NCI-H2171 treated with DMSO at 0.1 percent for 48 hours (cell line): ENCODE data around the gene PRR23A.
"Not testable (repeated sequence)": the region's sequence is repeated elsewhere in the genome, so short reads cannot be mapped to it uniquely, and the experiment has no call there.

Experiments
- DNase-seq: peaks from one replicate; lab custom pipeline; 2025; lab: John Stamatoyannopoulos, UW

PRR23A gene

DNA sequence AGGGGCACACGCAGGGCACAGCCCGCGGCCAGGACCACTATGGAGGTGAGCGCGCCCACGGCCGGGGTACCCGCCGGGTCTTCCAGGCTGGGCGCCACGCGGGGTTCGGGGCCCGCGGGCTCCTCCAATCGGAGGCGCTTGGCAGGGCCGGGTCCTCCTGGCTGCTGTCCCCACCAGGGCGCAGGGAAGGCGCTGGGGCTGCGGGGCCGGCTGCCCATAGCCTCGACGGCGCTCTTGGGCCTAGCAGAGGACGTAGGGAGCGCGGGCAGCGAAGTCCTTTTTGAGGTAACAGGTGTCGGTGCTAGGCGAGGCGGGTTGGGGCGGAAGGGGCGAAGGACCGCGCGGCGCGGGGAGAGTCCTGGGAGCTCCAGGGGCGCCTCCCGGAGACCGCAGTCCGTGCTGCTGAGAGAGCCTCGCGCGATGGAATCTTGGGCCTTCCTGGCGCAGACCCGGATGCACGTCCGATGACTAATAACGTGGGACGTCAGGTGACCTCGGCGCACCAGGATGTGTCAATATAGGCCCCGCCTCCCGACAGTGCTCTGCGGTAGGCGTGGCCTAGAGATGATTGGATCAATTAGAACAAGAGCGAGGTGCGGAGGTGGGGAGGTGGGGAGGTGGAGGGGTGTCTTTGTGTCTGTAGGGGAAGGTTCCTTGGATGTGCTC, at the start of gene PRR23A:
Gene PRR23A (minus strand): TSS at position 218 of the 666 bp plus-strand sequence. CDS start 0 bp downstream, at position 218.
- DNase-seq = no peak

DNA sequence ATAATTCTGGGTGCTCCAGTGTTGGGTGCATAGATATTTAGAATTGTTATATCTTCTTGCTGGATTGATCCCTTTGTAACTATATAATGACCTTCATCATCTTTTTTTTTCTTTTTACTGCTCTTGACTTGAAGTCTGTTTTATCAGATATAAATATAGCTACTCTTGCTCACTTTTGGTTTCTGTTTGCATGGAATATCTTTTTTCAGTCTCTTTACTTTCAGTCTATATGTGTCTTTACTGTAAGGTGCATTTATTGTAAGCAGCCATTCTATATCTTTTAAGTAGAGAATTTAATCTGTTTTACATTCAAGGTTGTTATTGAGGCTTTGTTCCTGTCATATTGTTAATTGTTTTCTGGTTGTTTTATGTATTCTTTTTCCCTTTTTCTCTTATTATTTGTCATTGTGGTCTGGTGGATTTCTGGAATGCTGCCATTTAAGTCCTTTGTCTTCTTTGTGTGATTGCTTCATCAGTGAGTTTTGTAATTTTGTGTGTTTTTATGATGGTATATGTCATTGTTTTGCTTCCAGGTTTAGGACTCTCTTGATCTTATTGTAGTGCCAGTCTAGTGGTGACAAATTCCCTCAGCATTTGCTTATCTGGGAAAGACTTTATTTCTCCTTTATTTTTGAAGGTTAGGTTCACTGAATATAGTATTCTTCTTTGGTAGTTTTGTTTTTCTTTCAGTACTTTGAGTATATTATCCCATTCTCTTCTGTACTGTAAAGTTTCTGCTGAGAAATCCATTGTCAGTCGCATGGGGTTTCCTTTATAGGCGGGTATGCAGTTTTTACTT, 46.9 kb upstream of the PRR23A start:
- no peak for DNase-seq

DNA sequence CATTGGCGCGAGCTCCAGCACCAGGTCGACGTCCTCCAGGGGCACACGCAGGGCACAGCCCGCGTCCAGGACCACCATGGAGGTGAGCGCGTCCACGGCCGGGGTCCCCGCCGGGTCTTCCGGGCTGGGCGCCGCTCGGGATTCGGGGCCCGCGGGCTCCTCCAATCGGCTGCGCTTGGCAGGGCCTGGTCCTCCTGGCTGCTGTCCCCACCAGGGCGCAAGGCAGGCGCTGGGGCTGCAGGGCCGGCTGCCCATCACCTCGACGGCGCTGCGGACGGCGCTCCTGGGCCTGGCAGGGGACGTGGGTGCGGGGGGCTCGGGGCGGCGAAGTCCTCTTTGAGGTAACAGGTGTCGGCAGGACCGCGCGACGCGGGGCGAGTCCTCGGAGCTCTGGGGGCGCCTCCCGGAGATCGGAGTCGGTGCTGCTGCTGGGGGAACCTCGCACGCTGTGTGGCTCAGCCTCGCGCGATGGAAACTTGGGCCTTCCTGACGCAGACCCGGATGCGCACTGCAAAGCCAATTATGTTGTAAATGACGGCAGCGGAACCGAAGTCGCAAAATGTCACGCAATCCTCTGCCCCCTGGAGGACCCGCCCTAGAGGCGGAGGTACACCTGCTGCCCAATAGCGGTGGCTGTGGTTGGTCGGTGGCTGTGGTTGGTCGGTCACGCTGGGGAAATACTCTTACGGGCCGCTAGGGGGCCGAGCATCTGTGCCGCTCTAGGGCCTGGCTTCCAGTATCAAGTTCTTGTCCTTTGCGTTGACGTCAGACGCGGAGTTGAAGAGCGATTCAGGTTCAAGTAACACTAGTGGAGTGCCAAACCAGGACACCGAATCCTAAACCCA, 38.5 kb upstream of the PRR23A start, which contains the start of gene PRR23C:
Gene PRR23C (minus strand): TSS at position 527 of the 845 bp plus-strand sequence. CDS start 272 bp downstream, at position 255.
- no peak for DNase-seq

DNA sequence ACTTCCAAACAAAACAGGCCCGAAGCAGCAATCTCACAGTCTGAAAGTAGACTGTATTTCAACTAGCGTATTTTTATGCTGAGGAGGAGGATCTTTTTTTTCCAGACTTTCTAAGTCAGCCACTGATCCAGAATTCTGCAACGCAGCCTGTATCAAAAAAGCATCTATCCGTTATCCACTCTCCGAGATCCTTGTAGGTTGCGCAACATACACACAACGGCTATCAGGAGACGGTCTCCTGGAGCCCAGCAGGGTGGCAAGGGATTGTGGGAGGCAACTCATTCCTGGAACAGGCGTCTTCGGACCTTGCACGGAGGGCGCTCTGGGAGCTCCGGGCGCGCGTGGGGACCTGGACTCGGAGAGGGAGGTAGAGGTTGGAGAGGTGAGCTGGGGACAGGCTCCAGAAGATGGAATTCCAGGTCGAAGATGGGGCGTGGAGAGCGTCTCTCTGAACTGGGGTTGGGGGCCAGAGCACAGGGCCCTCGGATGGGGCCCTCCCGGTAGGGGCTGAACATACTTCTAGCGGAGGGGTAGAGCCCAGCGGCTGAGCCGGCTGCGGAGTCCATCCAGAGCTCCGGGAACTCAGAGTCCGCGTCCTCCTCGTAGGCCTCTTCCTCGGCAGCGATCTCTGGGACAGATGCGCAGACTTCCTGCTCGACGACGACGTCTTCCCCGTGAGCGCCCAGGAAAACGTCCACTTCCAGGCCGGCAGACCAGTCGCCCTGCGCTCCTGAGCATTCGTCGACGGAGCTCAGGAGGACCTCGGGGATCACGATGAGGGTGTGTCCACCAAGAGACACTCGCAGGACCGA, 37.7 kb upstream of the PRR23A start:
- DNase-seq = no peak

DNA sequence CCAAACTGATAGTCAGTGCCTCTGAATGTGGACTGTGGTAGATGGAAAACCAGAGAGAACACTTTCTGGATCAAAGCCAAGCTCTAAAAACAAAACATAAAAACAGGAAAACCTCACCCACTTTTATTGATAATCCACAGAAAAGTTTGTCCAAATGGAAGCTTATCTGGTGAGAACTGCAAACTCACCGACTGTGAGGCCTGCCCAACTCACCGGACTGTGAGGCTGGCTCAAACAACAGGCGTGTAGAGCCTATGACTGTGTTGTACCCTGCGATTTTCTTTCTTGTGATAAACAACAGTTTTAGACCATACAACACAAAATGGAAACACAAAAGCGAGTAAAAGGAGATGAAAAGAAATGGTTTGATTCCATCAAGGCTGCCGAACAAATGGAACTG, 31.4 kb upstream of the PRR23A start:
- DNase-seq = no peak

DNA sequence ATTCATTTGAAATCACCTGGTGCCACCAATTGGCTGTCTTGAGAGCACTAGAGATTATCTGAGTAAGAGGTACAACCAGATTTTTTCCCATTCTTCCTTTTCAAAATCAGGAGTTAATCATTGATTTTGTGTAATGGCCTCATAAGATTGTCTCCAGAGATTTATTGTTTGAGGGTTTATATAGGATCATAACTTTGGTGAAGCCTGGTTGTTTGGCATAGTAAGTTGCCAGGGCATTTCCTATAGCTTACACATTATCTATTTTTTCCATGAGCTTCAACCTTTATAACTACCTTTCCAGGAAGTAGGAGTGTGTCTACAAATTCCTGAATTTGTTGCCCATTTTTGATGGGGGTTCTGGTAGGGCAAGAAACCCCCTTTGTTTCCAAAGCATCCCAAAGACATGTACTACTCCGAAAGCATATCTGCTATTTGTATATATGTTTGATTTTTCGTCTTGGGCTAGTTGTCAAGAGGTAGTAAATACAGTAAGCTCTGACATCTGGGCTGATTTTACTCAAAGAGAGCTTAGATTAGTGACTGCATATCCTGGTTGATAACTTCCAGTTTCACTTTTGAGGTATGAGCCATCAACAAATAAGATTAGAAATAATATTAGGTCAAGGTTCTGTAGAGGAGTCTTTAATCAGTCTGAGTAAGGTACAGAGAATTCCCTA, 26.4 kb upstream of the PRR23A start:
- DNase-seq = no peak

DNA sequence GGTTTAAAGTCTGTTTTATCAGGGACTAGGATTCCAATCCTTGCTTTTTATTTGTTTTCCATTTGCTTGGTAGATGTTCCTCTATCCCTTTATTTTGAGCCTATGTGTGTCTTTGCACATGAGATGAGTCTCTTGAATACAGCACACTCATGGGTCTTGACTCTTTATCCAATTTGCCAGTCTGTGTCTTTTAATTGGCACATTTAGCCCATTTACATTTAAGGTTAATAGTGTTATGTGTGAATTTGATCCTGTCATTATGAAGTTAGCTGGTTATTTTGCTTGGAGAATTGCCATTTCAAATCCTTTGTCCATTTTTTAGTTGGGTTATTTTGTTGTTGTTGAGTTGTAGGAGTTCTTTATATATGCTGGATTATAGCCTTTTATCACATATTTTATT, 24.5 kb upstream of the PRR23A start:
- not testable (repeated sequence) for DNase-seq

DNA sequence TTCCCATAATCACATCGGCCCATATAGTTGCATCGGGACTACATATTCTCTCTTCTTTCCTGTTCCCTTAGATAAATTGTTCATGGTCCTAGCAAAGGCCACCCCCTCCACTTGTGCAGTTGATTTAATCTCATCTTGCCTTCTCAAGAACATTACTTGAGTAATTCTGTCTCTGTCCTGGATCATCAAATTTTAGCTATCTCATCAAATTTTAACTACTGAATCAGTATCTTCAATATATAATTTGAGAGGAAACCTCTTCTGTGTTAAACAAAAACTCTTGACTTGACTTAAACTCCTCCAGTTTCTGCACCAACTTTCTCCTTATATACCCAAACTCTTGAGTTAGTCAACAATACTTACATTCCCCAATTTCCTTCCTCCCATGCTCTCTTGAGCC, 18.9 kb upstream of the PRR23A start:
- DNase-seq = no peak

DNA sequence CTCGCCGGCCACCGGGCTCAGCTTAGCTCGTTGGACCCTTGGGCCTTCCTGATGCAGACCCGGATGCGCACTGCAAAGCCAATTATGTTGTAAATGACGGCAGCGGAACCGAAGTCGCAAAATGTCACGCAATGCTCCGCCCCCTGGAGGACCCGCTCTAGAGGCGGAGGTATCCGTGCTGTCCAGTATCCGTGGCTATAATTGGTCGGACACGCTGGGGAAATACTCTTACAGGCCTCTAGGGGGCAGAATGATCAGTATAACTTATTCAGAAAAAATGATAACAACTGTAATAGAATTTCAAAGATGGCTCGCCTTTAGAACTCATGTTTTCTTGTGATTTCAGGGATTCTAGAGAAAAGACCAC, 14.8 kb upstream of the PRR23A start, which contains the start of gene PRR23B:
Gene PRR23B (minus strand): TSS at position 59 of the 367 bp plus-strand sequence. CDS start 265 bp downstream, outside the sequence.
- no peak for DNase-seq

DNA sequence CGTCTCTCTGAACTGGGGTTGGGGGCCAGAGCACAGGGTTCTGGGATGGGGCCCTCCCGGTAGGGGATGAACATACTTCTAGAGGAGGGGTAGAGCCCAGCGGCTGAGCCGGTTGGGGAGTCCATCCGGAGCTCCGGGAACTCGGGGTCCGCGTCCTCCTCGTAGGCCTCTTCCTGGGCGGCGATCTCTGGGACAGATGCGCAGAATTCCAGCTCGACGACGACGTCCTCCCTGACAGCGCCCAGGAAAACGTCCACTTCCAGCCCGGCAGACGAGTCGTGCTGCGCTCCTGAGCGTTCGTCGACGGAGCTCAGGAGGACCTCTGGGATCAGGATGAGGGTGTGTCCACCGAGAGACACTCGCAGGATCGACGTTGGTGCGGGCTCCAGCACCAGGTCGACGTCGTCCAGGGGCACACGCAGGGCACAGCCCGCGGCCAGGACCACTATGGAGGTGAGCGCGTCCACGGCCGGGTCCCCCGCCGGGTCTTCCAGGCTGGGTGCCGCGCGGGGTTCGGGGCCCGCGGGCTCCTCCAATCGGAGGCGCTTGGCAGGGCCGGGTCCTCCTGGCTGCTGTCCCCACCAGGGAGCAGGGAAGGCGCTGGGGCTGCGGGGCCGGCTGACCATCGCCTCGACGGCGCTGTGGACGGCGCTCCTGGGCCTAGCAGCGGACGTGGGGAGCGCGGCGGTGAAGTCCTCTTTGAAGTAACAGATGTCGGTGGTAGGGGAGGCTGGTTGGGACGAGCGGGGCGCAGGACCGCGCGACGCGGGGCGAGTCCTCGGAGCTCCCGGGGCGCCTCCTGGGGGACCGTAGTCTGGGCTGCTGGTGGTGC, 14.2 kb upstream of the PRR23A start:
- DNase-seq = no peak

DNA sequence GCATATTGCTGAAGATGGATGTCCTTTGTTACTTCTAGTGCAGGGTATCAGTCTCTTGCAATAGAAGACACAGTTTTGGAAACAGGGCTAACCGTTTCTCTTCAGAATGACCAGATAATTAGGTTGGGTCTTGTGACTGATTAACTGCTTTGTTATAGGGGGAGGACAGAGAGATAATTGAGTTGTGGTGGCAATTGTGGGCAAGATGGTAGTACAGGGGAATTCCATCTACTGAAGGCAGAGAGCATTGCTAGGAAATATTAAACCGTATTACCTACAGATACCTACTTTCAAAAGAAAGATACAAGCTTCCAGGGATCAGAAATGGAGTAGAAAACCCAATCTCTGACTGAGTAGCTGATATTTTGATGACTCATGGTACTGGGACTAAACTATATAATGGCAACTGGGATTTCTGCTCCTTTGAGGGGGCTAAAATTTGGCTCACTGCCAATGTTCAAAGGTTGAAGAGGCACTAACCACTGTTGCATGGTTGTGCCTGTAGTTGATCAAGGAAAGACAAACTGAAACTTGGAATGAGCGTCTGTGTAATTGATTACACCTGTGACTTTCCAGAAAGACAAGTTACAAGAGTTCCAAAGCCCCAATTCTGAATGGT, 10.5 kb upstream of the PRR23A start:
- no peak for DNase-seq

DNA sequence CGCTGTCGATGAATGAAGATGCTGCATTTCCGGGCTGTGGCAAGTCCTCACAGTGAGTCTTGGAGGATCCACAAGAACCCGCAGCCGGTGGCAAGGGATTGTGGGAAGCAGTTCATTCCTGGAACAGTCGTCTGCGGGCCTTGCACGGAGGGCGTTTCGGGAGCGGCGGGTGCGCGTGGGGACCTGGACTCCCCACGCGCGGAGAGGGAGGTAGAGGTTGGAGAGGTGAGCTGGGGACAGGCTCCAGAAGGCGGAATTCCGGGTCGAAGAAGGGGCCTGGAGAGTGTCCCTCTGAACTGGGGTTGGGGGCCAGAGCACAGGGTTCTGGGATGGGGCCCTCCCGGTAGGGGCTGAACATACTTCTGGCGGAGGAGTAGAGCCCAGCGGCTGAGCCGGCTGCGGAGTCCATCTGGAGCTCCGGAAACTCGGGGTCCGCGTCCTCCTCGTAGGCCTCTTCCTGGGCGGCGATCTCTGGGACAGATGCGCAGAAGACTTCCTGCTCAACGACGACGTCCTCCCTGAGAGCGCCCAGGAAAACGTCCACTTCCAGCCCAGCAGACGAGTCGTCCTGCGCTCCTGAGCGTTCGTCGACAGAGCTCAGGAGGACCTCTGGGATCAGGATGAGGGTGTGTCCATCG, 593 bp downstream of the PRR23A start:
- no peak for DNase-seq

DNA sequence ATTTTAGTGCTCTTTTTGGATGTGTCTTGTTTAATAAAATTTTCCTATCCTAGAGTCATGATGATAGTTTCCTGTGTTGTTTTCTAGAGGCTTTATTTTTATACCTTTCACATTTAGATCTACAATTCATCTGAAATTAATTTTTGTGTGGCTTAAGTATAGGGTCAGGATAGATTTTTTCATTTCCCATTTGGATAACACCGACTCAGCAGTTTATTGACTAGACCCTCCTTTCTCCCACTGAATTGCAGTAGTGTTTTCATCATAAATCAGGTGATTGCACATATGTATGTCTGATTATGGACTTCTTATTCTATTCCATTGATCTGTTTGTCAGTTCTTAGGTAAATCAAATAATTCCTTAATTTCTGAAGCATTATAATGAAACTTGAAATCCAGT, 10.4 kb downstream of the PRR23A start:
- no peak for DNase-seq

DNA sequence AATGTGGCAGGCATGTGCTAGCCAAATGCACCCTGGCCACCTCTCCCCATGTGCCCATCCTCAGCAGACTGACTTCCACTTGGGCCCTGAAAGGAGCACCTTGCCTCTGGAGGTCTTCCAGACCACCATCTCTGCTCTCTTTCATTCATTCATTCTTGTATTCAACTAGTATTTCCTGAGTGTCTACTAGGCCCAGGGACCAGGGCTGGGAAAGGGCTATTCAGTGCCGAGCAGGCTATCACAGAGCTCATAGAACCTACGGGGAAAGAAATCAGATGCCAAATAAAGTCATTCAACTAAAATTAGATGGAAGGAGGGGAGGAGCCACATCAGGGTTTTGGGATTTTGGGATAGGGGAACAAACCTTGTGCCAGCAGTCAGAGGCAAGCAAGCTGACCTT, 18.9 kb downstream of the PRR23A start:
- DNase-seq = no peak

DNA sequence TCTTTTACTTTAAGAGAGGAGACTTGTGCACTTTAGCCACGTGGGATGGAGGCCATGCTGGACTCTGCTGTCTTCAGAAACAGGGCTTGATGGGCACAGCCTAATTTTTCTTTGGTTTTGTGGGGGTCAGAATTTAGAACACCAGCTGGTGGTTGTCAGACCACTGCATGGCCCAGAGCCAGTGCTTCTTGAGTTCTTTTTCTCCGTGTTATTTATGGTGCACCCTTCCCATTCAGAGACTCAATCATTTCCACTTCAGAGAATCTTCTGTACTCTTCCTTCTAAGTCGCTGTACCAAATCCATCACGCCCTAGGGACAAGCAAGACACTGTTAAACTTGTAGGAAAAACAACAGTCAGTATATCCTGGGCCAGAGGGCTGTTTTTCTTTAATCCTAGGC, 20.1 kb downstream of the PRR23A start:
- no peak for DNase-seq

DNA sequence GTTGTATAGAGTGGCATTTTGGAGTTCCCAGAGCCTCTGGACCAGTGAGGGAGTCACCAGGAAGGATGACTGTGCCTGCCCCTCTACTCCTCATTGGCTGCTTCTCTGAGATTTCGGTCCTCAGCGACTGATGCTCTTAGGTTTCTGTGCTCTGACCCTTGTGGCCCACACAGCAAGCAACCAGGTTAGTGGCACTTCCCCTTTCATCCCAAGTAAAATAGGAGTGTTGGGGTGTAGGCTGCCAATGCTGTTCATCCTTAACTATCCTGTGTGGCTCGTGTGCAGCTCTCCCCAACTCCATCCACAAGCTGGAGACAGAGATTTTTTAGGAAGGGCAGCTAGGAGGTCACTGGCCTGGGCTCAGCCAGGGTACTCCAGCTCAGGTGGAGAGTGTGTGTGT, 21.3 kb downstream of the PRR23A start:
- DNase-seq = no peak

DNA sequence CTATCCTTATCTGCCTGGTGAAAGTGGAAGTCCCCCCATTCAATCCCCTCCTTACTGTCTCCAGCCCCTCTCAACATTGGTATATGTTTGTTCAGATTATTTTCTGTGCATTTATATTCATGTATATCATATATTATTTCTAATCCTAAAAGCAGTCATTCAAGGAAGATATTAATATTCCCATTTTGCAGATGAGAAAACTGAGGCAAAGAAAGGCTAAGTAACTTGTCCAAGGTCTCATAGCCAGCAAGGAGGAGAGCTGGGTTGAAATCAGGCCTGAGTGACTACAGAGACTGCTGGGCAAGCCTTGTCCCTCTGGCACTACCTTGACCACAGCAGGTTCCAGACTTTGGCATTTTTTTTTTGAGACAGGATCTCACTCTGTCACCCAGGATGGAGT, 30.0 kb downstream of the PRR23A start:
- no peak for DNase-seq

DNA sequence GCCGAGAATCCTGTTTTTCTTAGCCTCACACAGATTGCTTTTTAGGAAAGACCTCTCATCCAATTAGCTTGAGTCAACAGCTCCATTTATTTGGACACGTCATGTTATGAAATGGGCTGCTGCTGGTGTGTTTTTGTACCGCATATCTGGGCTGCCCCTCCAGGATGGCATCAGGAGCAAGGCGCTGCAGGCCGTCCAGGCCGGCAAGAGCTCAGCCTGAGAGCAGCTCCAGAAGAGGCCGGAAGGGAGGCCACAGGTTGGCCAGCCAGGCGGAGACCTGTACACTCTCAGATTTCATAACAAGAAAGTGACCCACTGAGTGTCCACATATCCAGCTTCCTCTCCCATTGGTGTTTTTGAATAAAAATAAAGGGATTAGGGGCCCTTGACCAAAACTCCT, 30.7 kb downstream of the PRR23A start:
- DNase-seq = no peak

DNA sequence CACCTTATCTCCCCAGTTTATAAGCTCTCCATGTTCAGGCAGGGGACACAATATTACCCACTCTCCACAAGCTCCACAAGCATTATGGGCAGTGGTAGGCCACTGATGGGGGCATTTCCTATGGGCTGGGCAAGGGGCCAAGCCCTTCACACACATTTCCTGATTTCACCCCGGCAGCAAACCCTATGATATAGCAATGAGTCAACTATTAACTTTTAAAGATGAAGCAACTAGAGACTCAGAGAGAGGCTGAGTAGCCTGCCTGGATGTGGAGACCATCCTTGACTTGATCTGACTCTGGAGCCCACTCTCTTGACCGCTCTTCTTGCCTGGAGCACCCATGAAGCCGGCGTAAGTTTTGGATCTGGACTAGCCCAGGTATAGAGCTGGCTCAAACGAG, 31.6 kb downstream of the PRR23A start:
- no peak for DNase-seq
